AG04450 (cell line): ENCODE results near the gene TRIM72. TPM values are rescaled to one million over a fixed set of nuclear protein-coding genes. Genes with fewer than 3 reads are reported as not detected.

Experiments used
- CTCF ChIA-PET: fragments of 300-600, 350-600 bp; formaldehyde crosslinking; extraction: SDS; loops from one replicate; lab custom pipeline; 2022; ENCODE audit warnings: antibody characterized with exemption, inconsistent platforms; lab: Charles Lee
- POLR2A ChIA-PET: fragments of 350-600 bp; formaldehyde crosslinking; extraction: SDS; loops from one replicate; lab custom pipeline; 2021; ENCODE audit warnings: antibody characterized with exemption, inconsistent platforms; lab: Yijun Ruan, JAX
- DNase-seq: peaks from one replicate; pipeline ENCODE4 v3.0.0-alpha.2; 2011; ENCODE audit warnings: low read depth, low spot score
- H3K27ac ChIP-seq: one replicate; pipeline ENCODE4 v1.5.1; 2012; ENCODE audit warnings: low read depth, low read length, control low read depth
- H3K27me3 ChIP-seq: one replicate; pipeline ENCODE4 v1.6.0; 2012; ENCODE audit warnings: low read length; ENCODE audit not compliant: control insufficient read depth, insufficient read depth
- H3K4me3 ChIP-seq: 2 replicates; pipeline ENCODE4 v1.5.1; 2011; ENCODE audit warnings: mild to moderate bottlenecking, low read depth, low read length, control low read depth
- H3K9me3 ChIP-seq: 2 replicates; pipeline ENCODE4 v1.5.1; 2012; ENCODE audit warnings: low read length; ENCODE audit not compliant: control insufficient read depth, insufficient read depth
- CTCF ChIP-seq: IDR thresholded peaks from 2 replicates; pipeline ENCODE4 v1.5.1; 2011; ENCODE audit warnings: low read depth, low read length, control low read depth, inconsistent platforms
- polyA plus RNA-seq: library from polyadenylated mRNA; depleted of rRNA; stranded (reverse); fragments of >200 nt; gene quantifications from 2 replicates; pipeline ENCODE4 v1.2.3, GENCODE V29; 2011

Gene TRIM72
- polyA plus RNA-seq, 1 experiment: not detected

DNA sequence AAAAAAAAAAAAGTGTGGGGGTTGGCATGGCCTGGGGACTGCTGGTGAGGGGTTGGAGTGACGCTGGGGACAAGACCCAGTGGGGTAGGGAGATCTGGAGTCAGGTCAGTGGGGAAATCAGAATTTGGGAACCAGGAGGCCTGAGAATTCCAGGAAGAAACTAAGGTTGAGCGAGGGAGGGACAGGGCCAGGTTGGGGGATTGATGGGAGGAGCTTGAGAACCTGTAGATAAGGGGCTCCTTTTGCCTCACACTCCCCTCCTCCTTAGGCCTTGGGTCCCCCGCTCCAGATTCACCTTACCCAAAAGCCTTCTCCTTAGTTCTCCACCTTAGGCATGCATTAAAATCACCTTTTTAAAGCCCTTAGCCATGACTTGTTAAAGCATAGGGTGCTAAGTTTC, 11.3 kb downstream of the TRIM72 start:
- CTCF ChIA-PET: no interaction called here
- H3K9me3 ChIP-seq: no peaks in the 10 kb centered on the region; the same call in 1 of the 2 replicates
- no peak for DNase-seq
- TF ChIP-seq CTCF: no peak
- no peaks in the 10 kb centered on the region for H3K27me3 ChIP-seq
- H3K4me3 ChIP-seq: no peak overlapping the region
- no peak overlapping the region for H3K27ac ChIP-seq
- POLR2A ChIA-PET: no interaction called here

DNA sequence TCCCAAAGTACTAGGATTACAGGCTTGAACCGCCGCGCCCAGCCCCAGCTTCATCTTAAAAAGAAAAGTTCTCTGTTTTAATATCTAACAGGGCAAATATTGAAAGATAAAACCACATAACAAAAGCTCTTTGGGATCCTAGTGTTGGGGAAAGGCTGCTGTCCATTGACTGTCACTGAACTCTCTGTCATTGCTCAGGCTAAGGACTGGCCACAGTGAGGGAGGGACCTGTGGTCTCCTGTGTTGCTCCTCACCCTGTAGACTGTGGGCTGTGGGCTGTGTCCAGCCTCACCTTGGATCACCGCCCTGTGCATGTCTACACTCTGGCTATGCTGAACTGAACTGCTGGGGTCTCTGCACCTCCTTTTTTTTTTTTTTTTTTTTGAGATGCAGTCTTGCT, 14.3 kb downstream of the TRIM72 start:
- POLR2A ChIA-PET: no interaction called here

GRCh38 chr16:31229501-31229900, 15.6 kb downstream of the TRIM72 start:
- Histone ChIP-seq H3K27me3 (no peaks in the 10 kb centered on the region), H3K27ac (no peak overlapping the region), H3K4me3 (no peak overlapping the region), H3K9me3 (peaks cover 4% of the 10 kb centered on the region; the same call in 1 of the 2 replicates)
- ChIA-PET CTCF (no interaction called here), POLR2A (no interaction called here)
- no peak for TF ChIP-seq CTCF
- DNase-seq: no peak

More for the DNA sequence above, 14.3 kb downstream of the TRIM72 start:
- Histone ChIP-seq H3K27ac (no peak overlapping the region), H3K4me3 (no peak overlapping the region), H3K27me3 (no peaks in the 10 kb centered on the region), H3K9me3 (peaks cover 4% of the 10 kb centered on the region; the same call in 1 of the 2 replicates)
- DNase-seq: no peak
- no peak for TF ChIP-seq CTCF
- CTCF ChIA-PET: no interaction called here

GRCh38 chr16:31238041-31238440, 24.1 kb downstream of the TRIM72 start:
- no peak for TF ChIP-seq CTCF
- DNase-seq: no peak
- no peak overlapping the region for H3K4me3 ChIP-seq
- H3K27ac ChIP-seq: no peak overlapping the region
- H3K9me3 ChIP-seq: no peaks in the 10 kb centered on the region
- peaks cover 2% of the 10 kb centered on the region for H3K27me3 ChIP-seq
- CTCF ChIA-PET: no interaction called here
- POLR2A ChIA-PET: no interaction called here

DNA sequence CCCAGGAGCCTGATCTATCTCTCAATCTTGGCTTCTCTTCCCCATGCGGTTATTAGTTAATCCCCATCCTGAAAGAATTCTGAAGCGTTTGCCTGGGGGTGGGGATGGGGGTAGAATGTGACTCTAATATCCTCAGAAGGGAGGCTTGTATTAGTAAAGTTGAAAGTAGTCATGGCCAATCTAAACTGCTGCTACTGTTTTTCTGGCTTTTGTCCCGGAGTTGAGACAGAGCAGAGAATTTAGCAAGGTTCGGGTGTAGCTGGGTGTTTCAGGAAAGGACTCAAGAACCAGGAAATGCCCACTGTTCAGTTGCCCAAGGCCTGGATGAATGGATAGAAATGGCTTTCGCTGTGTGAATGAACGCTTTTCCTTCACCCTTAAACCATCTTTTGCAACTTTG, 28.3 kb downstream of the TRIM72 start:
- TF ChIP-seq CTCF: no peak
- no peaks in the 10 kb centered on the region for H3K9me3 ChIP-seq
- H3K4me3 ChIP-seq: no peak overlapping the region
- DNase-seq: no peak
- H3K27me3 ChIP-seq: peaks cover 2% of the 10 kb centered on the region
- no peak overlapping the region for H3K27ac ChIP-seq
- POLR2A ChIA-PET: no interaction called here
- CTCF ChIA-PET: no interaction called here
